Loucy (cell line): ENCODE results near the gene SHBG.

ENCODE experiments used
- H2AFZ ChIP-seq: fragments of 200-600 bp; sonication (generic); 2 replicates; pipeline ENCODE4 v1.6.0; 2016; ENCODE audit warnings: antibody characterized with exemption, mild to moderate bottlenecking, low read length, moderate library complexity
- H3F3A ChIP-seq: fragments of 200-600 bp; 2 replicates; pipeline ENCODE4 v1.6.0; 2016; ENCODE audit warnings: antibody characterized with exemption, low read depth, mild to moderate bottlenecking
- H3K27me3 ChIP-seq: fragments of 200-600 bp; sonication (generic); 2 replicates; pipeline ENCODE4 v1.6.1; 2014; ENCODE audit warnings: low read length, mild to moderate bottlenecking; ENCODE audit not compliant: insufficient read depth, poor library complexity, severe bottlenecking
- H3K36me3 ChIP-seq: fragments of 200-600 bp; sonication (generic); 2 replicates; pipeline ENCODE4 v1.6.1; 2016; ENCODE audit warnings: low read length; ENCODE audit not compliant: insufficient read depth
- H3K4me1 ChIP-seq: fragments of 200-600 bp; sonication (generic); 2 replicates; pipeline ENCODE4 v1.5.1; 2014; ENCODE audit warnings: low read length, mild to moderate bottlenecking; ENCODE audit not compliant: insufficient read depth, poor library complexity, severe bottlenecking
- H3K4me2 ChIP-seq: fragments of 200-600 bp; sonication (generic); 2 replicates; pipeline ENCODE4 v1.6.0; 2014; ENCODE audit warnings: antibody characterized with exemption, low read length, low read depth, mild to moderate bottlenecking; ENCODE audit not compliant: poor library complexity, severe bottlenecking
- H3K4me3 ChIP-seq: fragments of 200-600 bp; sonication (generic); 2 replicates; pipeline ENCODE4 v1.5.1; 2014; ENCODE audit warnings: low read length, mild to moderate bottlenecking, mixed read lengths; ENCODE audit not compliant: poor library complexity, severe bottlenecking
- H3K79me2 ChIP-seq: fragments of 200-600 bp; sonication (generic); 2 replicates; pipeline ENCODE4 v1.6.1; 2014; ENCODE audit warnings: low read length; ENCODE audit not compliant: insufficient read depth
- H3K9ac ChIP-seq: fragments of 200-600 bp; sonication (generic); 2 replicates; pipeline ENCODE4 v1.6.0; 2014; ENCODE audit warnings: mild to moderate bottlenecking, low read depth, low read length, moderate library complexity; ENCODE audit not compliant: poor library complexity, severe bottlenecking
- H3K9me2 ChIP-seq: fragments of 200-600 bp; sonication (generic); replicated peaks from 2 replicates; pipeline ENCODE4 v1.6.1; 2016; ENCODE audit warnings: low read depth, low read length, mixed read lengths
- H3K9me3 ChIP-seq: fragments of 200-600 bp; sonication (generic); 2 replicates; pipeline ENCODE4 v1.6.1; 2014; ENCODE audit warnings: mild to moderate bottlenecking, antibody characterized with exemption, low read length, low read depth; ENCODE audit not compliant: insufficient read depth
- H4K20me1 ChIP-seq: fragments of 200-600 bp; sonication (generic); 2 replicates; pipeline ENCODE4 v1.6.0; 2014; ENCODE audit warnings: antibody characterized with exemption, low read length, mild to moderate bottlenecking; ENCODE audit not compliant: insufficient read depth, poor library complexity, severe bottlenecking
- CTCF ChIP-seq: fragments of 200-600 bp; sonication (generic); conservative IDR thresholded peaks from 2 replicates; pipeline ENCODE4 v1.5.1; 2014; ENCODE audit warnings: mild to moderate bottlenecking, antibody characterized with exemption, low read length
- EZH2phosphoT487 ChIP-seq: fragments of 200-600 bp; IDR thresholded peaks from 2 replicates; pipeline ENCODE4 v1.6.1; 2018; ENCODE audit warnings: antibody characterized with exemption, mild to moderate bottlenecking, moderate library complexity, borderline replicate concordance

Gene SHBG

DNA sequence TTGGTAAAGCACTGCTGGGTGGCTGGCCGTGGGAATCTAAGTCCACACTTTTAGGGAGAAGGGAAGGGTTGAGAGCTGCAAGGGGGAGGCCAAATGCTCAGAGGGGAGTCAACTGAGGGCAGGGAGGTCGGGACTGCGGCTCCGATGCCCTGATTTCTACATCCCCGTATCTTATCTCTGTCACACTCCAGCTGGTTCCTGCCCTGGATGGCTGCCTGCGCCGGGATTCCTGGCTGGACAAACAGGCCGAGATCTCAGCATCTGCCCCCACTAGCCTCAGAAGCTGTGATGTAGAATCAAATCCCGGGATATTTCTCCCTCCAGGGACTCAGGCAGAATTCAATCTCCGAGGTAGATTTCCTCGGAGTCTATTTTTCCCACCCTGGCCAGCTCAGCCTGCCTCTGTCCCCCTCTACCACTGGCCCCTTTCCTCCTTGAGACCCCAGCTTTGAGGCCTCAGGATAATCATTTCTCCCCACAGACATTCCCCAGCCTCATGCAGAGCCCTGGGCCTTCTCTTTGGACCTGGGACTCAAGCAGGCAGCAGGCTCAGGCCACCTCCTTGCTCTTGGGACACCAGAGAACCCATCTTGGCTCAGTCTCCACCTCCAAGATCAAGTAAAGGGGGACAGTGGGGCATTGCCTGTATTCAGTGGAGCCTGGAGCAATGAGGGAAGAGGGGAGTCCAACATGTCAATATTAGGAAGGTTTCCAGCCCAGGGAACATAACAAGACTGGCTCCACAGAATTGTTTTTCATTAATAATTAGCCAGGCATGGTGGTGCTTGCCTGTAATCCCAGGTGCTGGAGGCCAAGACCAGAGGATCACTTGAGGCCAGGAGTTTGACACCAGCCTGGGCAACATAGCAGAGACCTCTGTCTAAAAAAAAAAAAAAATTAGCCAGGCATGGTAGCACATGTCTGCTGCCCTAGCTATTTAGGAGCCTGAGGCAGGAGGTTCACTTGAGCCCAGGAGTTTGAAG lies 1.8 kb downstream of the SHBG start:
- Histone ChIP-seq H3K9me3 (no peaks in the 10 kb centered on the region), H2AFZ (no peak overlapping the region), H3K4me2 (no peak overlapping the region), H3K9ac (no peak overlapping the region), H3K4me1 (peaks cover 5% of the 10 kb centered on the region), H3K9me2 (no peaks in the 10 kb centered on the region), H4K20me1 (no peaks in the 10 kb centered on the region), H3F3A (no peaks in the 10 kb centered on the region), H3K79me2 (peaks cover 5% of the 10 kb centered on the region; the same call in 1 of the 2 replicates), H3K27me3 (no peaks in the 10 kb centered on the region), H3K36me3 (no peaks in the 10 kb centered on the region), H3K4me3 (no peak overlapping the region)
- no peak for TF ChIP-seq CTCF
- no peak for TF ChIP-seq EZH2phosphoT487

GRCh38 chr17:7632492-7632894 lies 2.6 kb downstream of the SHBG start:
- H3K4me2 ChIP-seq: no peak overlapping the region
- H3K4me3 ChIP-seq: no peak overlapping the region
- no peaks in the 10 kb centered on the region for H3K9me3 ChIP-seq
- H3K36me3 ChIP-seq: no peaks in the 10 kb centered on the region
- peak overlapping the region; percentile 47 for H2AFZ ChIP-seq
- H4K20me1 ChIP-seq: no peaks in the 10 kb centered on the region
- H3K9me2 ChIP-seq: no peaks in the 10 kb centered on the region
- peak; percentile 67 for TF ChIP-seq CTCF
- TF ChIP-seq EZH2phosphoT487: no peak
- H3K27me3 ChIP-seq: no peaks in the 10 kb centered on the region
- no peaks in the 10 kb centered on the region for H3K4me1 ChIP-seq
- H3K9ac ChIP-seq: peak overlapping the region; percentile 11
- H3F3A ChIP-seq: no peaks in the 10 kb centered on the region
- H3K79me2 ChIP-seq: no peaks in the 10 kb centered on the region

- no peak for TF ChIP-seq CTCF
- no peak for TF ChIP-seq EZH2phosphoT487
- H3K9me2 ChIP-seq: no peaks in the 10 kb centered on the region
- H4K20me1 ChIP-seq: no peaks in the 10 kb centered on the region
- peak overlapping the region; percentile 11 for H3K9ac ChIP-seq
- H3K36me3 ChIP-seq: no peaks in the 10 kb centered on the region
- H2AFZ ChIP-seq: peak overlapping the region; percentile 47
- no peaks in the 10 kb centered on the region for H3K27me3 ChIP-seq
- no peak overlapping the region for H3K4me3 ChIP-seq
- H3K79me2 ChIP-seq: no peaks in the 10 kb centered on the region
- H3K4me1 ChIP-seq: no peaks in the 10 kb centered on the region
- no peak overlapping the region for H3K4me2 ChIP-seq
- H3K9me3 ChIP-seq: no peaks in the 10 kb centered on the region
- no peaks in the 10 kb centered on the region for H3F3A ChIP-seq
Observed at GRCh38 chr17:7633093-7633492, 3.2 kb downstream of the SHBG start.
